ENCODE data around the gene SKAP1. TPM values are rescaled to one million over a fixed set of nuclear protein-coding genes. Genes with fewer than 3 reads are reported as not detected.

SKAP1 gene
- total and polyA plus RNA-seq, 2 of the 13 experiments (the other 11 are each of a cell fraction or from before 2014, with no cell fraction given): 0.21 TPM; not detected in 1

DNA sequence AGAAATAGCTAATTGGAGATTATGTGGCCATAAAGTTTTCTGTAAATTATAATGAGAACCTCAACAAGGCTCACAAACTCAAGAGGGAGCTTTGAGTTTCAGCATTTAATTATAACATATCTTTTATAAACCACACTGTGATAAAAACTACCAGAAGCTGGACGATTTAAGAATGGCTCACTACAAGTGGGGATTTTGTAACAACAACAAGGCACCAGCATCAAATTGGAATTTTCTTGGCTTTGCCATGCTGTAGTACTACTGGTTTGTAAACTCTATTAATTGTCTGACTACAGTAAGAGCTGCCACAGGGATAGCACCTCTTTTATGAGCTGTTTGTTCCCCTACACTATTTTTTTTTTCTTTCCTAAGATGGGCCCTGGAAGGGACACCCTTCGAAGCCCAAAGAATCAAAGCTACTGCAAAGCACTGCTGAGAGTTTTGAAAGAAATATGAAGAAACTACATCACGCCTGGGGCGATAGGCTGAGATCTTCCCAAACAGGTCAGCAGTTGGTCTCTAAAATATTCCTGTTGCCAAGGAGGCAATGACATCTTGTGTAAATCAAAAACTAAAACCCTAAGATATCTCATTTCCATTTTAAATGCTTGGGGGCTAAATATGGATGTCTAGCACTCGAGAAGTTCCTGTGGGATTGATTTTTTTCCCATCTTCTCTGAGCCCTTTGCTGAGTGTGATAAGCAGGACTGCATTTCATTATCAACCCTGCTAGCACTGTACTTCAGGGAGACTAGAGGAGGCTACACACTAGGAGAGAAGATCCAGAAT, 40.9 kb downstream of the SKAP1 start:
- POLR2A ChIA-PET: no interaction called here
- intact Hi-C loops (cut with micrococcal nuclease; ENCODE audit: unreplicated experiment): no loop called here

More for the DNA sequence above, 40.9 kb downstream of the SKAP1 start:
- FAIRE-seq (no peak), DNase-seq (ENCODE audit: low spot score) (no peak), ATAC-seq (no peak)
- Histone ChIP-seq H3K4me1 (ENCODE audit: insufficient read depth, low read length) (no peaks in the 10 kb centered on the region), H3K27ac (ENCODE audit: extremely low read length, insufficient read depth, low read length) (no peak overlapping the region), H3K4me2 (ENCODE audit: low read depth, low read length) (no peak overlapping the region), H4K20me1 (ENCODE audit: insufficient read depth, low read length) (no peaks in the 10 kb centered on the region), H3K9ac (ENCODE audit: insufficient read depth, low read depth, low read length) (no peak overlapping the region), H3K4me3 (replicated peaks in 1 of 3; ENCODE audit: insufficient read depth in 1 of 3, low read depth in 2 of 3, low read length in 3 of 3) (no peak overlapping the region), H3K36me3 (replicated peaks in 1 of 2; ENCODE audit: control insufficient read depth in 1 of 2, insufficient read depth in 2 of 2, low read length in 2 of 2) (no peaks in the 10 kb centered on the region), H3K27me3 (ENCODE audit: control insufficient read depth in 1 of 2, insufficient read depth in 2 of 2, low read length in 2 of 2) (peaks cover 0 to 7% of the 10 kb centered on the region in 2 experiments; a peak in 1 of 5 replicates), H3K79me2 (ENCODE audit: insufficient read depth, low read length) (no peaks in the 10 kb centered on the region), H2AFZ (ENCODE audit: low read length) (no peak overlapping the region), H3K9me3 (ENCODE audit: low read length) (no peaks in the 10 kb centered on the region)
- in situ Hi-C loops (cut with HindIII; ENCODE audit: extremely low pct_ligation_motif_present, low pct_unique_long_range_greater_than_20kb): no loop called here
- no peak for TF ChIP-seq MLLT10 (CRISPR knock-in tag; IDR thresholded peaks at IDR 0.05)
- TF ChIP-seq, protein P1, sequence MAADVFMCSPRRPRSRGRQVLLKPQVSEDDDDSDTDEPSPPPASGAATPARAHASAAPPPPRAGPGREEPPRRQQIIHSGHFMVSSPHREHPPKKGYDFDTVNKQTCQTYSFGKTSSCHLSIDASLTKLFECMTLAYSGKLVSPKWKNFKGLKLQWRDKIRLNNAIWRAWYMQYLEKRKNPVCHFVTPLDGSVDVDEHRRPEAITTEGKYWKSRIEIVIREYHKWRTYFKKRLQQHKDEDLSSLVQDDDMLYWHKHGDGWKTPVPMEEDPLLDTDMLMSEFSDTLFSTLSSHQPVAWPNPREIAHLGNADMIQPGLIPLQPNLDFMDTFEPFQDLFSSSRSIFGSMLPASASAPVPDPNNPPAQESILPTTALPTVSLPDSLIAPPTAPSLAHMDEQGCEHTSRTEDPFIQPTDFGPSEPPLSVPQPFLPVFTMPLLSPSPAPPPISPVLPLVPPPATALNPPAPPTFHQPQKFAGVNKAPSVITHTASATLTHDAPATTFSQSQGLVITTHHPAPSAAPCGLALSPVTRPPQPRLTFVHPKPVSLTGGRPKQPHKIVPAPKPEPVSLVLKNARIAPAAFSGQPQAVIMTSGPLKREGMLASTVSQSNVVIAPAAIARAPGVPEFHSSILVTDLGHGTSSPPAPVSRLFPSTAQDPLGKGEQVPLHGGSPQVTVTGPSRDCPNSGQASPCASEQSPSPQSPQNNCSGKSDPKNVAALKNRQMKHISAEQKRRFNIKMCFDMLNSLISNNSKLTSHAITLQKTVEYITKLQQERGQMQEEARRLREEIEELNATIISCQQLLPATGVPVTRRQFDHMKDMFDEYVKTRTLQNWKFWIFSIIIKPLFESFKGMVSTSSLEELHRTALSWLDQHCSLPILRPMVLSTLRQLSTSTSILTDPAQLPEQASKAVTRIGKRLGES (CRISPR knock-in tag; IDR thresholded peaks at IDR 0.05; ENCODE audit: borderline replicate concordance): no peak
- TF ChIP-seq, protein P2, sequence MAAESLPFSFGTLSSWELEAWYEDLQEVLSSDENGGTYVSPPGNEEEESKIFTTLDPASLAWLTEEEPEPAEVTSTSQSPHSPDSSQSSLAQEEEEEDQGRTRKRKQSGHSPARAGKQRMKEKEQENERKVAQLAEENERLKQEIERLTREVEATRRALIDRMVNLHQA (CRISPR knock-in tag; IDR thresholded peaks at IDR 0.05): no peak
- no peak for TF ChIP-seq ZNF256 (CRISPR knock-in tag; conservative IDR thresholded peaks at IDR 0.05)
- TF ChIP-seq NCOR1 (IDR thresholded peaks at IDR 0.05; ENCODE audit: borderline replicate concordance, low read length): no peak
- TF ChIP-seq, protein P3, sequence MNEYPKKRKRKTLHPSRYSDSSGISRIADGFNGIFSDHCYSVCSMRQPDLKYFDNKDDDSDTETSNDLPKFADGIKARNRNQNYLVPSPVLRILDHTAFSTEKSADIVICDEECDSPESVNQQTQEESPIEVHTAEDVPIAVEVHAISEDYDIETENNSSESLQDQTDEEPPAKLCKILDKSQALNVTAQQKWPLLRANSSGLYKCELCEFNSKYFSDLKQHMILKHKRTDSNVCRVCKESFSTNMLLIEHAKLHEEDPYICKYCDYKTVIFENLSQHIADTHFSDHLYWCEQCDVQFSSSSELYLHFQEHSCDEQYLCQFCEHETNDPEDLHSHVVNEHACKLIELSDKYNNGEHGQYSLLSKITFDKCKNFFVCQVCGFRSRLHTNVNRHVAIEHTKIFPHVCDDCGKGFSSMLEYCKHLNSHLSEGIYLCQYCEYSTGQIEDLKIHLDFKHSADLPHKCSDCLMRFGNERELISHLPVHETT (CRISPR knock-in tag; conservative IDR thresholded peaks at IDR 0.05): no peak
- no peak for TF ChIP-seq BORCS8-MEF2B (CRISPR knock-in tag; IDR thresholded peaks at IDR 0.05)
- TF ChIP-seq MED1 (CRISPR knock-in tag; IDR thresholded peaks at IDR 0.05): no peak
- no peak for TF ChIP-seq ZNF720 (CRISPR knock-in tag; IDR thresholded peaks at IDR 0.05)
- TF ChIP-seq ZBTB38 (CRISPR knock-in tag; IDR thresholded peaks at IDR 0.05): no peak
- TF ChIP-seq, protein P4, sequence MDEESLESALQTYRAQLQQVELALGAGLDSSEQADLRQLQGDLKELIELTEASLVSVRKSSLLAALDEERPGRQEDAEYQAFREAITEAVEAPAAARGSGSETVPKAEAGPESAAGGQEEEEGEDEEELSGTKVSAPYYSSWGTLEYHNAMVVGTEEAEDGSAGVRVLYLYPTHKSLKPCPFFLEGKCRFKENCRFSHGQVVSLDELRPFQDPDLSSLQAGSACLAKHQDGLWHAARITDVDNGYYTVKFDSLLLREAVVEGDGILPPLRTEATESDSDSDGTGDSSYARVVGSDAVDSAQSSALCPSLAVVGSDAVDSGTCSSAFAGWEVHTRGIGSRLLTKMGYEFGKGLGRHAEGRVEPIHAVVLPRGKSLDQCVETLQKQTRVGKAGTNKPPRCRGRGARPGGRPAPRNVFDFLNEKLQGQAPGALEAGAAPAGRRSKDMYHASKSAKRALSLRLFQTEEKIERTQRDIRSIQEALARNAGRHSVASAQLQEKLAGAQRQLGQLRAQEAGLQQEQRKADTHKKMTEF (CRISPR knock-in tag; IDR thresholded peaks at IDR 0.05): no peak
- no peak for TF ChIP-seq ZNF577 (CRISPR knock-in tag; IDR thresholded peaks at IDR 0.05; ENCODE audit: borderline replicate concordance, low read depth)
- no peak for TF ChIP-seq ZNF747 (CRISPR knock-in tag; IDR thresholded peaks at IDR 0.05; ENCODE audit: borderline replicate concordance)
- TF ChIP-seq JUN (CRISPR knock-in tag; IDR thresholded peaks at IDR 0.05): no peak
- TF ChIP-seq ZNF530 (CRISPR knock-in tag; IDR thresholded peaks at IDR 0.05; ENCODE audit: low read depth): no peak
- CTCF ChIA-PET (ENCODE audit: low intra/inter-chr PET ratio, low total read pairs): no interaction called here
- BruUV-seq (replicated peaks): no TSS peak
- WGBS (ENCODE audit: low lambda C conversion rate): 3% methylated on average over 5 of the region's 5 CpGs

Data from HepG2 (cell line).